ENCODE measurements around the gene DNAH17.

Gene DNAH17

GRCh38 chr17:78601577-78602190, 24.5 kb upstream of the DNAH17 start:
- no peak for ATAC-seq

GRCh38 chr17:78600181-78600721, 23.1 kb upstream of the DNAH17 start:
- no peak for ATAC-seq

- no peak for ATAC-seq
Observed at GRCh38 chr17:78599419-78599818, 22.2 kb upstream of the DNAH17 start.

GRCh38 chr17:78598013-78598471, 20.8 kb upstream of the DNAH17 start:
- no peak for ATAC-seq

- no peak for ATAC-seq
Observed at GRCh38 chr17:78596871-78597764, 19.9 kb upstream of the DNAH17 start.

GRCh38 chr17:78595135-78595810, 18.1 kb upstream of the DNAH17 start:
- no peak for ATAC-seq

GRCh38 chr17:78592991-78593329, 15.8 kb upstream of the DNAH17 start:
- no peak for ATAC-seq

GRCh38 chr17:78591263-78591671, 14.1 kb upstream of the DNAH17 start:
- no peak for ATAC-seq

GRCh38 chr17:78589885-78590284, 12.7 kb upstream of the DNAH17 start:
- ATAC-seq: no peak

GRCh38 chr17:78589031-78589675, 12.0 kb upstream of the DNAH17 start:
- no peak for ATAC-seq

GRCh38 chr17:78588258-78589030, 11.2 kb upstream of the DNAH17 start:
- ATAC-seq: no peak

GRCh38 chr17:78585006-78585630, 7.9 kb upstream of the DNAH17 start:
- ATAC-seq: no peak

GRCh38 chr17:78583091-78583490, 5.9 kb upstream of the DNAH17 start:
- ATAC-seq: no peak

- no peak for ATAC-seq
Observed at GRCh38 chr17:78581304-78581703, 4.1 kb upstream of the DNAH17 start.

- peak in 1 of 2 donors; percentile 17 for ATAC-seq
Observed at GRCh38 chr17:78580277-78580804, 3.1 kb upstream of the DNAH17 start.

- no peak for ATAC-seq
Observed at GRCh38 chr17:78576389-78577112, 645 bp downstream of the DNAH17 start.

GRCh38 chr17:78575899-78576298, 1.3 kb downstream of the DNAH17 start:
- no peak for ATAC-seq

GRCh38 chr17:78575340-78575739, 1.9 kb downstream of the DNAH17 start:
- ATAC-seq: no peak

GRCh38 chr17:78573955-78574354, 3.2 kb downstream of the DNAH17 start:
- no peak for ATAC-seq

Measured in activated CD4-positive, CD25-positive, alpha-beta regulatory T cell treated with anti-CD3 and anti-CD28 coated beads, Interleukin-2, amount 50 U/mL, for 24 hours (primary cell).